ENCODE data around the gene MMD2.

The MMD2 gene

GRCh38 chr7:4857189-4857588 lies 101.8 kb downstream of the MMD2 start:
- Histone ChIP-seq H3K79me2 (no peaks in the 10 kb centered on the region), H3K9me3 (ENCODE audit: control insufficient read depth, low read length) (no peaks in the 10 kb centered on the region), H2AFZ (no peak overlapping the region), H3K4me1 (no peaks in the 10 kb centered on the region), H3K36me3 (ENCODE audit: control insufficient read depth, insufficient read depth, low read length) (no peaks in the 10 kb centered on the region), H3K9ac (no peak overlapping the region), H3K4me2 (ENCODE audit: low read length) (no peak overlapping the region), H3K4me3 (ENCODE audit: low read depth, low read length) (no peak overlapping the region), H3K27ac (no peak overlapping the region), H3K27me3 (ENCODE audit: control insufficient read depth, insufficient read depth, low read length) (no peaks in the 10 kb centered on the region)
- TF ChIP-seq CTCF (IDR thresholded peaks at IDR 0.05) = no peak

GRCh38 chr7:4856336-4857057 lies 102.5 kb downstream of the MMD2 start:
- no peaks in the 10 kb centered on the region for H3K9me3 ChIP-seq (ENCODE audit: control insufficient read depth, low read length)
- H3K79me2 ChIP-seq = no peaks in the 10 kb centered on the region
- no peak overlapping the region for H3K4me3 ChIP-seq (ENCODE audit: low read depth, low read length)
- no peak overlapping the region for H3K4me2 ChIP-seq (ENCODE audit: low read length)
- H3K27me3 ChIP-seq (ENCODE audit: control insufficient read depth, insufficient read depth, low read length) = no peaks in the 10 kb centered on the region
- TF ChIP-seq CTCF (IDR thresholded peaks at IDR 0.05) = no peak
- no peak overlapping the region for H2AFZ ChIP-seq
- no peaks in the 10 kb centered on the region for H3K4me1 ChIP-seq
- H3K36me3 ChIP-seq (ENCODE audit: control insufficient read depth, insufficient read depth, low read length) = no peaks in the 10 kb centered on the region
- H3K27ac ChIP-seq = no peak overlapping the region
- H3K9ac ChIP-seq = no peak overlapping the region
